Cerebellar nuclear complex (tissue), 1 donor: ENCODE data around the gene BIRC6.
A peak's percentile ranks its signal among the peaks of the same experiment; 100 is the strongest.

Experiments used
- DNase-seq, 2 experiments: peaks; one replicate each; lab custom pipeline; 2025; lab: John Stamatoyannopoulos, UW

BIRC6 gene

GRCh38 chr2:32372519-32373182, 15.8 kb downstream of the BIRC6 start:
- no peak for DNase-seq

GRCh38 chr2:32375228-32375892, 18.5 kb downstream of the BIRC6 start:
- no peak for DNase-seq

- no peak for DNase-seq
Observed at GRCh38 chr2:32376756-32377155, 19.9 kb downstream of the BIRC6 start.

- no peak for DNase-seq
Observed at GRCh38 chr2:32377928-32378327, 21.1 kb downstream of the BIRC6 start.

- DNase-seq, result no peak
Observed at GRCh38 chr2:32379352-32379751, 22.5 kb downstream of the BIRC6 start.

GRCh38 chr2:32383858-32384257, 27.0 kb downstream of the BIRC6 start:
- no peak for DNase-seq

GRCh38 chr2:32384529-32384928, 27.7 kb downstream of the BIRC6 start:
- DNase-seq, result no peak

- no peak for DNase-seq
Observed at GRCh38 chr2:32386739-32387138, 29.9 kb downstream of the BIRC6 start.

- DNase-seq, result no peak
Observed at GRCh38 chr2:32399221-32399620, 42.4 kb downstream of the BIRC6 start.

GRCh38 chr2:32402091-32402490, 45.3 kb downstream of the BIRC6 start:
- DNase-seq, result no peak

- DNase-seq, result no peak
Observed at GRCh38 chr2:32403782-32404181, 47.0 kb downstream of the BIRC6 start.

GRCh38 chr2:32404691-32405090, 47.9 kb downstream of the BIRC6 start:
- DNase-seq, result no peak

GRCh38 chr2:32416519-32416918, 59.7 kb downstream of the BIRC6 start:
- no peak for DNase-seq

- no peak for DNase-seq
Observed at GRCh38 chr2:32417659-32418058, 60.8 kb downstream of the BIRC6 start.

GRCh38 chr2:32418778-32419177, 62.0 kb downstream of the BIRC6 start:
- no peak for DNase-seq

- DNase-seq, result no peak
Observed at GRCh38 chr2:32422133-32422532, 65.3 kb downstream of the BIRC6 start.

GRCh38 chr2:32423536-32423935, 66.7 kb downstream of the BIRC6 start:
- no peak for DNase-seq

- DNase-seq, result no peak
Observed at GRCh38 chr2:32424739-32425138, 67.9 kb downstream of the BIRC6 start.

- no peak for DNase-seq
Observed at GRCh38 chr2:32425719-32426141, 68.9 kb downstream of the BIRC6 start.

- DNase-seq, result peak in 1 of 2 experiments; percentile 61
Observed at GRCh38 chr2:32427672-32428610, 71.1 kb downstream of the BIRC6 start.

- DNase-seq, result no peak
Observed at GRCh38 chr2:32430804-32431203, 74.0 kb downstream of the BIRC6 start.

- no peak for DNase-seq
Observed at GRCh38 chr2:32436150-32436549, 79.3 kb downstream of the BIRC6 start.

GRCh38 chr2:32442020-32442467, 85.2 kb downstream of the BIRC6 start:
- no peak for DNase-seq
